ENCODE measurements around the gene PARP14.

The PARP14 gene

DNA sequence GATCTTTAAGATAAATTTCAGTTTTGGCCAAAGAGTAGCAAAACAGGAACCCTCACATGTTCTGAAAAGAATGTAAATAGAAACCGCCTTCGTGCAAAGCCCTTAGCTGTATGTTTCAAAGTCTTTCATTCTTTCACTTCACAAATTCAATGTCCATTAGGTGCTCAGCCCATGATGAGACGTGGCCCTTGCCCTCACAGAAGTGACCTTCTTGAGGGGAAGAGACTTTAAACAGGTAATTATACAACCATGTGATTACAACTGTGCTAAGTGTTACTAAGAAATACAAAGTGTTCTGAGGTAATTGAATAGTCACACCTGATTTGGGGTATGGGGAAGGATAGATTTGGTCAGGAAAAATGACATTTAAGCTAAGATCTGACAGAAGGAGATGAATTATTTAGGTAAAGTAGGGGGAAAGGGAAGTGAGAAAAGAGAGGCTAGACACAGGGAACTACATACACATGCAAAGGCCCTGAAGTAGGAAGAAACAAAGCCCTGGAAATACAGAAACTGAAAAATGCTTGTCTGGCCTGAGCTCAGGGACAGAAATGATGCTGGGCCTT lies 93.4 kb downstream of the PARP14 start:
- no peaks in the 10 kb centered on the region for H3K27me3 ChIP-seq (ENCODE audit: insufficient read depth, low read length, poor library complexity)
- no peak for TF ChIP-seq EZH2 (IDR thresholded peaks at IDR 0.05; ENCODE audit: borderline replicate concordance, low read depth, low read length, severe bottlenecking)
- H3K4me1 ChIP-seq (ENCODE audit: insufficient read depth, low read length) = no peaks in the 10 kb centered on the region
- H3K4me2 ChIP-seq (ENCODE audit: insufficient read depth, low read length) = no peak overlapping the region
- H4K20me1 ChIP-seq (ENCODE audit: insufficient read depth, low read length) = no peaks in the 10 kb centered on the region
- no peak for ATAC-seq (ENCODE audit: insufficient read depth, low read depth)
- H2AFZ ChIP-seq (ENCODE audit: low read depth, low read length) = no peak overlapping the region
- H3K4me3 ChIP-seq (ENCODE audit: low read depth in 1 of 2, low read length in 2 of 2) = no peak overlapping the region
- no peak overlapping the region for H3K27ac ChIP-seq (ENCODE audit: low read length)
- H3K36me3 ChIP-seq (ENCODE audit: insufficient read depth, low read length) = no peaks in the 10 kb centered on the region; the same call in 1 of the 2 replicates
- no peaks in the 10 kb centered on the region for H3K79me2 ChIP-seq (ENCODE audit: insufficient read depth, low read length)
- H3K9me3 ChIP-seq (ENCODE audit: insufficient read depth, low read length, severe bottlenecking) = no peaks in the 10 kb centered on the region
- H3K9ac ChIP-seq (ENCODE audit: low read depth, low read length) = no peak overlapping the region
- no peak for DNase-seq

DNA sequence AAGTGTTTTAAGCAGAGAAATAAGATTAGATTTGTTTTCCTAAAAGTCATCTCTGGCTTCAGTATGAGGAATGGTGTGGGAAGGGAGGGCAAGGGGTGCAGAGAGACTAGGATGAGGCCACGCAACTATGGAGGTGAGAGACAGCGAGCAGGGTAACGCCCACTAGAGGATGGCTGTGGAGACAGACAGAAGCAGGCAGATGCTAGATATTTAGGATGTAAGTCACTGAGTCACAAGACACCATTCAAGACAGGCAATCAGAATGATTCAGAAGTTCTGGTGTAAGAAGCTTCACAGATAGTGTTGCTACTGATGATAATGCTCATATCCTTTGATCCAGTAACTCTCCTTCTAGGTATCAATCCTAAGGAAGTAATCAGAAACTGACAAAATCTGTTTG lies 93.9 kb downstream of the PARP14 start:
- Histone ChIP-seq H3K4me3 (ENCODE audit: low read depth in 1 of 2, low read length in 2 of 2) (no peak overlapping the region), H3K27me3 (ENCODE audit: insufficient read depth, low read length, poor library complexity) (no peaks in the 10 kb centered on the region), H3K4me1 (ENCODE audit: insufficient read depth, low read length) (no peaks in the 10 kb centered on the region), H3K79me2 (ENCODE audit: insufficient read depth, low read length) (no peaks in the 10 kb centered on the region), H3K36me3 (ENCODE audit: insufficient read depth, low read length) (no peaks in the 10 kb centered on the region; the same call in 1 of the 2 replicates), H2AFZ (ENCODE audit: low read depth, low read length) (no peak overlapping the region), H4K20me1 (ENCODE audit: insufficient read depth, low read length) (no peaks in the 10 kb centered on the region), H3K4me2 (ENCODE audit: insufficient read depth, low read length) (no peak overlapping the region), H3K27ac (ENCODE audit: low read length) (no peak overlapping the region), H3K9me3 (ENCODE audit: insufficient read depth, low read length, severe bottlenecking) (no peaks in the 10 kb centered on the region), H3K9ac (ENCODE audit: low read depth, low read length) (no peak overlapping the region)
- DNase-seq (no peak), ATAC-seq (ENCODE audit: insufficient read depth, low read depth) (no peak)
- TF ChIP-seq, protein P1, sequence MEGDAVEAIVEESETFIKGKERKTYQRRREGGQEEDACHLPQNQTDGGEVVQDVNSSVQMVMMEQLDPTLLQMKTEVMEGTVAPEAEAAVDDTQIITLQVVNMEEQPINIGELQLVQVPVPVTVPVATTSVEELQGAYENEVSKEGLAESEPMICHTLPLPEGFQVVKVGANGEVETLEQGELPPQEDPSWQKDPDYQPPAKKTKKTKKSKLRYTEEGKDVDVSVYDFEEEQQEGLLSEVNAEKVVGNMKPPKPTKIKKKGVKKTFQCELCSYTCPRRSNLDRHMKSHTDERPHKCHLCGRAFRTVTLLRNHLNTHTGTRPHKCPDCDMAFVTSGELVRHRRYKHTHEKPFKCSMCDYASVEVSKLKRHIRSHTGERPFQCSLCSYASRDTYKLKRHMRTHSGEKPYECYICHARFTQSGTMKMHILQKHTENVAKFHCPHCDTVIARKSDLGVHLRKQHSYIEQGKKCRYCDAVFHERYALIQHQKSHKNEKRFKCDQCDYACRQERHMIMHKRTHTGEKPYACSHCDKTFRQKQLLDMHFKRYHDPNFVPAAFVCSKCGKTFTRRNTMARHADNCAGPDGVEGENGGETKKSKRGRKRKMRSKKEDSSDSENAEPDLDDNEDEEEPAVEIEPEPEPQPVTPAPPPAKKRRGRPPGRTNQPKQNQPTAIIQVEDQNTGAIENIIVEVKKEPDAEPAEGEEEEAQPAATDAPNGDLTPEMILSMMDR (IDR thresholded peaks at IDR 0.05; ENCODE audit: borderline replicate concordance, extremely low read depth, low read length, poor library complexity, severe bottlenecking) = no peak
- no peak for TF ChIP-seq EZH2 (IDR thresholded peaks at IDR 0.05; ENCODE audit: borderline replicate concordance, low read depth, low read length, severe bottlenecking)

DNA sequence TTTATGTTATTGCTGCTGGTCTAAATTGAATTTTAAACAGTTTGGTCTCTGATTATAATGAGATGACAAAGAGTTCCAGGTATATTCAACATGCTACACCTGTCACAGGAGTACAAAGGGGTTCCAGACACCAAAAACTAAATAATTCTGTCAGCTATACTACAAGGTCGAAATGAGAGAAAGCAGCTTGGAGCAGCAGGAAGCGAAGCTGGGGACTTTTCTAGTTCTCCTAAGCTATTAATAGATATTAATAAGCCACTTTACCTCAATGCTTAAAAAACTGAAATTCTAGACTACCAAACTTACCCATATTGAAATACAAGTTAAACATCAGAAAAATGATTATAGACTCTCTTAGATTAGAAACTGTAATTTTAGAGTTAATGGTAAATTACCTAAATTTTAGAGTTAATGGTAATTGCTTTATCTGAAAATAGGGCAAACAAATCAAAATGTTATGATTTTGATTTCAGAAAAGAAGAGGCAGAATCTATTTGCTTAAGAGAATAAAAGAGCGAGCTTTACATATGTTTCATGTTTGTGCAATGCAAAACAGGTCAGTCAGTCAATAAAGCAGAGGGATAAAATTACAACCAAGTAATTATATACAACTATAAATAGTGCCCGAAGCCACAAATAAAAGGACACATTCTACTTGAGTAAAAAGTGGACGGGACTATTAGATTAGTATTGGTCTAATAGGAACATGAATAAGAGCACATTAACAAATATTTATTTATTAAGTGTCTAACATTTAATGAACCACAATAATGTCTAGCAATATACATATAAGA lies 96.2 kb downstream of the PARP14 start:
- H3K4me2 ChIP-seq (ENCODE audit: insufficient read depth, low read length) = no peak overlapping the region

DNA sequence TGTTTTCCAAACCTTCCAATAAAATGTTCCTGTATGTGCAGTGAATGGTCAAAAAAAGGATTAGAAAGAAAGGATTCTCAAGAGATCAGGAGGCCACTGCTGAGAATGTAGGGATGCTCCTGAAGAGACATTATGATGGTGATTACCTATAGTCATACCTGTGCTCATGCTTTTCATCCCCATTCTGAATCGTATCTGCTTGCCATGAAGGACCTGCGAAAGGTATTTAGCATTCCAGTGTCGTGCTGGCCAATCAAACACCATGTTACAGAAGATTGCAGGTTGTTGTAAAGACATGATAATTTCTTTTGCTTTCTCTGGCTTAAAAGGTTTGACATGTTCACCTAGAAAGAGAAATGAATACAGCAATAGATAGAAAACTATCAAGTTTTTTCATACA lies 96.9 kb downstream of the PARP14 start:
- H4K20me1 ChIP-seq (ENCODE audit: insufficient read depth, low read length) = no peaks in the 10 kb centered on the region
- no peaks in the 10 kb centered on the region for H3K4me1 ChIP-seq (ENCODE audit: insufficient read depth, low read length)
- no peak overlapping the region for H3K4me2 ChIP-seq (ENCODE audit: insufficient read depth, low read length)
- DNase-seq (no peak), ATAC-seq (ENCODE audit: insufficient read depth, low read depth) (no peak)
- H3K27me3 ChIP-seq (ENCODE audit: insufficient read depth, low read length, poor library complexity) = no peaks in the 10 kb centered on the region
- peaks cover 4% of the 10 kb centered on the region; the same call in 1 of the 2 replicates for H3K36me3 ChIP-seq (ENCODE audit: insufficient read depth, low read length)
- H2AFZ ChIP-seq (ENCODE audit: low read depth, low read length) = no peak overlapping the region
- H3K9ac ChIP-seq (ENCODE audit: low read depth, low read length) = no peak overlapping the region
- no peak overlapping the region for H3K27ac ChIP-seq (ENCODE audit: low read length)
- H3K9me3 ChIP-seq (ENCODE audit: insufficient read depth, low read length, severe bottlenecking) = peaks cover 5% of the 10 kb centered on the region
- no peak overlapping the region for H3K4me3 ChIP-seq (ENCODE audit: low read depth in 1 of 2, low read length in 2 of 2)
- no peaks in the 10 kb centered on the region for H3K79me2 ChIP-seq (ENCODE audit: insufficient read depth, low read length)
- no peak for TF ChIP-seq EZH2 (IDR thresholded peaks at IDR 0.05; ENCODE audit: borderline replicate concordance, low read depth, low read length, severe bottlenecking)
- TF ChIP-seq, protein P1 (IDR thresholded peaks at IDR 0.05; ENCODE audit: borderline replicate concordance, extremely low read depth, low read length, poor library complexity, severe bottlenecking) = no peak

More for the DNA sequence above, 96.2 kb downstream of the PARP14 start:
- ATAC-seq (ENCODE audit: insufficient read depth, low read depth) = no peak
- H3K4me1 ChIP-seq (ENCODE audit: insufficient read depth, low read length) = no peaks in the 10 kb centered on the region
- no peak overlapping the region for H3K4me3 ChIP-seq (ENCODE audit: low read depth in 1 of 2, low read length in 2 of 2)
- no peak overlapping the region for H3K9ac ChIP-seq (ENCODE audit: low read depth, low read length)
- no peaks in the 10 kb centered on the region for H3K79me2 ChIP-seq (ENCODE audit: insufficient read depth, low read length)
- no peak overlapping the region for H3K27ac ChIP-seq (ENCODE audit: low read length)
- no peak for DNase-seq
- peaks cover 4% of the 10 kb centered on the region; the same call in 1 of the 2 replicates for H3K36me3 ChIP-seq (ENCODE audit: insufficient read depth, low read length)
- no peak for TF ChIP-seq EZH2 (IDR thresholded peaks at IDR 0.05; ENCODE audit: borderline replicate concordance, low read depth, low read length, severe bottlenecking)
- H4K20me1 ChIP-seq (ENCODE audit: insufficient read depth, low read length) = no peaks in the 10 kb centered on the region
- H3K27me3 ChIP-seq (ENCODE audit: insufficient read depth, low read length, poor library complexity) = no peaks in the 10 kb centered on the region
- peaks cover 5% of the 10 kb centered on the region for H3K9me3 ChIP-seq (ENCODE audit: insufficient read depth, low read length, severe bottlenecking)
- H2AFZ ChIP-seq (ENCODE audit: low read depth, low read length) = no peak overlapping the region

All from DND-41 (cell line).